K562 (cell line): ENCODE results near the gene MID1IP1. TPM values are rescaled to one million over a fixed set of nuclear protein-coding genes. Genes with fewer than 3 reads are reported as not detected.

Experiments used
- ATAC-seq: fragments of 200-7000 bp; cut with Tn5 transposase; 3 replicates; pipeline ENCODE4 v1.9.1; 2020; ENCODE audit warnings: moderate library complexity
- BruUV-seq: library from RNA; stranded (reverse); fragments of 400-500 nt; replicated peaks from 2 replicates; lab custom pipeline; 2021; lab: Mats Ljungman, UMichigan
- CTCF ChIA-PET: fragments of 300-600 bp; formaldehyde crosslinking; extraction: SDS; loops from one replicate; lab custom pipeline; 2021; ENCODE audit warnings: low intra/inter-chr PET ratio; lab: Yijun Ruan, JAX
- POLR2A ChIA-PET: fragments of 300-600, 350-650 bp; sonication (Branson Sonifier 250); formaldehyde crosslinking; extraction: SDS; loops from one replicate; lab custom pipeline; 2021; ENCODE audit warnings: antibody characterized with exemption, inconsistent platforms; lab: Yijun Ruan, JAX
- DNase-seq, 4 experiments: peaks; one replicate each; pipeline versions ENCODE4 v3.0.0 to v3.0.0-alpha.2; 2011 to 2018; ENCODE audit warnings: low spot score in 3 of 4, mixed read lengths in 3 of 4; ENCODE audit errors: extremely low read depth in 1 of 4
- FAIRE-seq: peaks from 2 replicates; lab custom pipeline; 2011; peaks lifted over from hg19 to GRCh38; lab: Jason Lieb, UNC
- H2AFZ ChIP-seq: 2 replicates; pipeline ENCODE4 v1.6.0; 2011; ENCODE audit warnings: low read depth, low read length, control low read depth, inconsistent platforms
- H3K27ac ChIP-seq: fragments of 200-600 bp; 3 replicates; pipeline ENCODE4 v1.8.0; 2011; ENCODE audit warnings: low read depth, mild to moderate bottlenecking, control low read depth, inconsistent platforms, low read length, moderate library complexity, mixed read lengths; ENCODE audit errors: extremely low read depth
- H3K27me3 ChIP-seq, 2 experiments: fragments of 300-600 bp in 1 of 2; 2 replicates in 1 of 2; 3 replicates in 1 of 2; pipeline versions ENCODE4 v1.6.0 to v1.8.0; 2011; ENCODE audit warnings: inconsistent platforms in 2 of 2, low read length in 2 of 2, mild to moderate bottlenecking in 1 of 2, mixed read lengths in 1 of 2, moderate library complexity in 1 of 2; ENCODE audit not compliant: control insufficient read depth in 2 of 2, insufficient read depth in 2 of 2
- H3K36me3 ChIP-seq: fragments of 300-600 bp; 3 replicates; pipeline ENCODE4 v1.8.0; 2011; ENCODE audit warnings: mild to moderate bottlenecking, low read length, inconsistent platforms; ENCODE audit not compliant: control insufficient read depth, insufficient read depth
- H3K4me1 ChIP-seq, 2 experiments: fragments of 200-600 bp in 1 of 2; replicated peaks in 1 of 2; 2 replicates in 1 of 2; 3 replicates in 1 of 2; pipeline versions ENCODE4 v1.5.1 to v1.8.0; 2011; ENCODE audit warnings: inconsistent platforms in 2 of 2, low read length in 2 of 2, mild to moderate bottlenecking in 1 of 2, mixed read lengths in 1 of 2, moderate library complexity in 1 of 2; ENCODE audit not compliant: control insufficient read depth in 2 of 2, insufficient read depth in 2 of 2
- H3K4me2 ChIP-seq: 2 replicates; pipeline ENCODE4 v1.6.1; 2011; ENCODE audit warnings: low read length, control low read depth, inconsistent platforms, mixed read lengths; ENCODE audit not compliant: insufficient read depth
- H3K4me3 ChIP-seq: fragments of 200-600 bp; sonication (generic), shearing (Covaris generic); 2 replicates; pipeline ENCODE4 v1.5.1; 2016; ENCODE audit warnings: control low read depth, inconsistent platforms
- H3K79me2 ChIP-seq: fragments of 200-600 bp; 3 replicates; pipeline ENCODE4 v1.8.0; 2011; ENCODE audit warnings: low read length, inconsistent platforms; ENCODE audit not compliant: control insufficient read depth, insufficient read depth
- H3K9ac ChIP-seq, 2 experiments: 2 replicates each; pipeline versions ENCODE4 v1.6.0 to v1.6.1; 2011; ENCODE audit warnings: low read depth in 2 of 2, low read length in 2 of 2, control low read depth in 1 of 2, inconsistent platforms in 1 of 2, mild to moderate bottlenecking in 1 of 2, mixed read lengths in 1 of 2; ENCODE audit not compliant: insufficient read depth in 1 of 2
- H3K9me1 ChIP-seq: one replicate; pipeline ENCODE4 v1.6.0; 2011; ENCODE audit warnings: inconsistent platforms, mild to moderate bottlenecking, low read length, moderate library complexity; ENCODE audit not compliant: control insufficient read depth, insufficient read depth
- H3K9me3 ChIP-seq: replicated peaks from 2 replicates; pipeline ENCODE4 v1.5.1; 2011; ENCODE audit warnings: low read depth, low read length, inconsistent platforms; ENCODE audit not compliant: control insufficient read depth, insufficient read depth
- H4K20me1 ChIP-seq: replicated peaks from 2 replicates; pipeline ENCODE4 v1.6.1; 2011; ENCODE audit warnings: low read length, inconsistent platforms, mixed read lengths; ENCODE audit not compliant: control insufficient read depth, insufficient read depth
- BHLHE40 ChIP-seq: IDR thresholded peaks from 2 replicates; pipeline ENCODE4 v1.6.1; 2011; ENCODE audit warnings: low read length, improper control_type of control experiment
- CBX3 ChIP-seq, 2 experiments: IDR thresholded peaks; 1 replicate in 1 of 2; 2 replicates in 1 of 2; pipeline ENCODE4 v1.6.1; 2012; ENCODE audit warnings: inconsistent platforms in 2 of 2, low read length in 2 of 2, borderline replicate concordance in 1 of 2, control low read depth in 1 of 2
- CC2D1A ChIP-seq: fragments of 450-650 bp; IDR thresholded peaks from 2 replicates; pipeline ENCODE4 v1.6.1; 2017; ENCODE audit warnings: mild to moderate bottlenecking
- E2F6 ChIP-seq, 2 experiments: IDR thresholded peaks; 2 replicates each; pipeline ENCODE4 v1.6.1; 2011; ENCODE audit warnings: borderline replicate concordance in 1 of 2, control low read depth in 1 of 2, low read depth in 1 of 2, low read length in 1 of 2, mild to moderate bottlenecking in 1 of 2, mixed read lengths in 1 of 2, moderate library complexity in 1 of 2; ENCODE audit not compliant: insufficient read depth in 1 of 2, insufficient read length in 1 of 2, poor library complexity in 1 of 2, severe bottlenecking in 1 of 2; ENCODE audit errors: extremely low read depth in 1 of 2
- MAX ChIP-seq: sonication (generic); formaldehyde crosslinking; IDR thresholded peaks from 2 replicates; pipeline ENCODE4 v1.9.0; 2022; ENCODE audit warnings: mild to moderate bottlenecking, missing genetic modification reagents
- MTF1 ChIP-seq: fragments of 250-450 bp; sonication (Bioruptor Pico); IDR thresholded peaks from 2 replicates; pipeline ENCODE4 v1.9.0; 2021; ENCODE audit warnings: moderate library complexity, mild to moderate bottlenecking, inconsistent platforms, borderline replicate concordance
- NCOR1 ChIP-seq: fragments of 450-650 bp; IDR thresholded peaks from 2 replicates; pipeline ENCODE4 v1.6.1; 2016; ENCODE audit warnings: mild to moderate bottlenecking, moderate library complexity
- PATZ1 ChIP-seq: fragments of 250-450 bp; sonication (Bioruptor Pico); IDR thresholded peaks from 2 replicates; pipeline ENCODE4 v1.5.0; 2020; ENCODE audit warnings: mild to moderate bottlenecking, borderline replicate concordance
- POLR2A ChIP-seq: fragments of 450-650 bp; conservative IDR thresholded peaks from 2 replicates; pipeline ENCODE4 v1.6.1; 2016
- SFPQ ChIP-seq: fragments of 200-400 bp; formaldehyde crosslinking; IDR thresholded peaks from 2 replicates; pipeline ENCODE4 v1.6.1; 2017; ENCODE audit warnings: mild to moderate bottlenecking, low read depth, low read length, moderate library complexity
- ZBTB11 ChIP-seq, 3 experiments: fragments of 200-800 bp in 1 of 3; fragments of 250-450 bp in 1 of 3; fragments of 450-650 bp in 1 of 3; sonication (Bioruptor Pico) in 1 of 3; sonication (Bioruptor generic) in 1 of 3; formaldehyde crosslinking in 1 of 3; IDR thresholded peaks; 2 replicates each; pipeline versions ENCODE4 v1.6.1 to v1.8.0; 2016 to 2022; ENCODE audit warnings: mild to moderate bottlenecking in 2 of 3, missing genetic modification characterization in 2 of 3, missing compliant biosample characterization in 1 of 3, moderate library complexity in 1 of 3
- WGBS: fragments of 100-300 bp; shearing (Covaris generic); methylation state at CpG from one replicate; pipeline ENCODE4 v1.1.6; 2016; ENCODE audit warnings: low coverage, mixed read lengths; ENCODE audit not compliant: insufficient coverage; ENCODE audit errors: missing lambda C conversion rate; 5-methylcytosine and 5-hydroxymethylcytosine counted together
- in situ Hi-C: fragments of 300-500 bp; cut with MboI; formaldehyde crosslinking; loops from 4 replicates; pipeline ENCODE4 v1.15.0; 2018; ENCODE audit warnings: inconsistent platforms, mixed read lengths
- intact Hi-C: fragments of 100-400 bp; cut with micrococcal nuclease; formaldehyde crosslinking; loops from 2 replicates; pipeline ENCODE4 v1.14.2; 2022
- polyA plus RNA-seq, 8 experiments: library from polyadenylated mRNA; depleted of rRNA in 4 of 8; stranded (reverse) in 5 of 8; unstranded in 3 of 8; fragments of >200 nt; fragmentation: Nextera tagmentation in 2 of 8; fragmentation: Illumina TruSeq in 1 of 8; extraction: Ambion mirVana in 2 of 8; extraction: Trizol in 1 of 8; gene quantifications; 2 replicates each; pipeline versions ENCODE4 v1.2.1 to v1.2.3, GENCODE V29; 2011 to 2014; ENCODE audit warnings: inconsistent platforms in 1 of 8, missing spikeins in 1 of 8
- total RNA-seq, 7 experiments: library from RNA; depleted of rRNA in 6 of 7; stranded (reverse); fragments of >200 nt in 6 of 7; fragmentation: Illumina TruSeq in 2 of 7; extraction: Trizol in 2 of 7; gene quantifications; 2 replicates each; pipeline versions ENCODE4 v1.2.1 to v1.2.3, GENCODE V29; 2011 to 2021; ENCODE audit warnings: low replicate concordance in 1 of 7

The MID1IP1 gene
- total and polyA plus RNA-seq, 9 of the 15 experiments (the other 6 are each of a cell fraction or from before 2014, with no cell fraction given): 0.51 to 102 (median 27.5) TPM

- Histone ChIP-seq H3K9ac (peak overlapping the region in 1 of 2 experiments; percentile 74; a peak in 3 of 4 replicates), H3K4me1 (peaks cover 0 to 5% of the 10 kb centered on the region in 2 experiments; a peak in 2 of 5 replicates), H3K79me2 (no peaks in the 10 kb centered on the region), H4K20me1 (no peaks in the 10 kb centered on the region), H3K9me3 (no peaks in the 10 kb centered on the region), H3K9me1 (no peaks in the 10 kb centered on the region), H3K36me3 (no peaks in the 10 kb centered on the region), H2AFZ (peak overlapping the region; percentile 83), H3K4me2 (peak overlapping the region; percentile 62), H3K27ac (peak overlapping the region; percentile 70), H3K4me3 (peak overlapping the region; percentile 36), H3K27me3 (no peaks in the 10 kb centered on the region)
- peak; percentile 97 for FAIRE-seq
- 2% methylated on average over 10 of the region's 10 CpGs for WGBS
- ATAC-seq: peak; percentile 99
- no TSS peak for BruUV-seq
- in situ Hi-C loops (no loop called here), intact Hi-C loops (loop anchor here (1.0 kb wide), 1 partner anchor 34 kb away; no protein-coding TSS in a partner anchor)
- ChIA-PET CTCF (no interaction called here), POLR2A (interaction anchor here (0.6 to 1.9 kb wide), 5 partner anchors 32 to 215 kb away, joined by 3 to 7 read pairs (median 3); no protein-coding TSS in a partner anchor)
- peak; percentile 35 to 90 (median 62) for DNase-seq
- peak in 1 of 2 experiments; percentile 70; a peak in 2 of 3 replicates for TF ChIP-seq CBX3 (IDR thresholded peaks at IDR 0.05; ENCODE audit: borderline replicate concordance in 1 of 2, low read length in 2 of 2)
- no peak for TF ChIP-seq SFPQ
- TF ChIP-seq ZBTB11 (CRISPR knock-in tag; IDR thresholded peaks at IDR 0.05): peak in 2 of 3 experiments; percentile 57 to 80; a peak in 4 of 6 replicates
- TF ChIP-seq CC2D1A: peak; percentile 80; the same call in 1 of the 2 replicates
- no peak for TF ChIP-seq PATZ1 (CRISPR knock-in tag)
- TF ChIP-seq MAX (CRISPR knock-in tag): peak; percentile 48; the same call in 1 of the 2 replicates
- peak; percentile 85 for TF ChIP-seq NCOR1
- peak; percentile 50 for TF ChIP-seq BHLHE40
- peak in 1 of 2 experiments; percentile 37 for TF ChIP-seq E2F6 (IDR thresholded peaks at IDR 0.05; ENCODE audit: borderline replicate concordance in 1 of 2, extremely low read depth in 1 of 2, insufficient read depth in 1 of 2, insufficient read length in 1 of 2, low read depth in 1 of 2, low read length in 1 of 2, poor library complexity in 1 of 2, severe bottlenecking in 1 of 2)
- peak; percentile 50; the same call in 1 of the 2 replicates for TF ChIP-seq POLR2A
- TF ChIP-seq MTF1 (CRISPR knock-in tag): no peak
These were observed 31.1 kb upstream of the MID1IP1 start for GRCh38 chrX:38770152-38770551.
